T-helper 9 cell (primary cell): Measurements from ENCODE around the gene TMEM184A.
"Not testable (repeated sequence)": the region's sequence is repeated elsewhere in the genome, so short reads cannot be mapped to it uniquely, and the experiment has no call there.

Source experiments
- DNase-seq: peaks from one replicate; pipeline ENCODE4 v3.0.0-alpha.2; 2020

The TMEM184A gene

DNA sequence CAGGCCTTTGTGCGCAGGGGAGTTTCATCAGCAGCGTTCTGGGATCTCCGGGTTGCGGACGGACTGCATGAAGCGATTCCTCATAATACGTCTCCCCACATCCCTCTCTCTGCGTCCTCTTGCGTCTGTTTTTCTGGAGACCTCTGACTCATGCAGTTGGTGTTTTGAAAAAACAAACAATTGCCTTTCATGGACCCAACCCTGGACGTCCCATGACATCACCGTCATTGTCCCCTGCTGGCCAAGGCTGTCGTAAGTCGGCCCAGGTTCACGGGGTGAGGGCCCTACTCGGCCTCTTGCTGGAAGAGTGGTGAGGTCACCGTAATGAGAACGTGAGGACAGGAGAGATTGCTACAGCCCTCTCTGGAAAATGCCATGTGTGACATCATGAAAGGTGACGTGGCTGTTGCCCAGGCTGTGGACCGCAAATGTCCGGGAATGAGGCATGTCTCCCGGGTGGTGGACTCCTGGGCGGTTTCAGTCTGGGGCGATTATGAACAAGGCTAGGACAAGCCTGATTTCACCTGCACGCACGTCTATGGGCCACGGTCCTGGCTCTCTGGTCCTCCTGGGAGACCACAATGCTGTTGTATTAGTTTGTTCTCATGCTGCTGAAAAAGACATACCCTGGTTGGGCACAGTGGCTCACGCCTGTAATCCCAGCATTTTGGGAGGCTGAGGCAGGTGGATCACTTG, 35.3 kb downstream of the TMEM184A start:
- no peak for DNase-seq

GRCh38 chr7:1519322-1519922, 36.6 kb downstream of the TMEM184A start:
- DNase-seq, result not testable (repeated sequence)

DNA sequence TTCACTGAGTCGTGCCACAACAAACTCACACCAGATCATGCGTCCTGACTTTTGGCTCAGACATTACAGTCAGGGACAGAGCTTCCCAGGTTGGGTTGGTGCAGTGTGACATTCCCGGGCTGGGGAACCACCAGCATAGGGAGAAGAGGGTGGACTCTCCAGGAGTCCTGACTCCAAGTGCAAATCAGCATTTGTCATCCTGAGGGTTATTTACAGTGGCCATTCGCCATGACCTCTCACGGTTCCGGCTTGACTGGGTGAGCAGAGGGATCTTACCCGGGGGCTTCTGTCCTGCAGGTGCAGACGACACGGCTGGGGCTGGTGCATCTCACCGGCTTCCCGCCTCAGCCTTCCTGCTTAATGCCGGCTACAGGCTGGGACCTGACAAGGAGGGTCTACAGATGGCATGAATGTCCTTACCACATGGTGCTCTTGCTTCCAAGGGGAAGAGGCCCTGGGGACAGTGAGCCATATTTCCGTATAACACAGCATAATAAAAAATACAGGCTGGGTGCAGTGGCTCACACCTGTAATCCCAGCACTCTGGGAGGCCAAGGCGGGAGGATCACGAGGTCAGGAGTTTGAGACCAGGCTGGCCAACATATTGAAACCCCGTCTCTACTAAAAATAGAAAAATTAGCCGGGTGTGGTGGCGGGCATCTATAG, 39.3 kb downstream of the TMEM184A start:
- DNase-seq, result no peak

GRCh38 chr7:1515509-1515967, 40.5 kb downstream of the TMEM184A start:
- DNase-seq, result not testable (repeated sequence)

DNA sequence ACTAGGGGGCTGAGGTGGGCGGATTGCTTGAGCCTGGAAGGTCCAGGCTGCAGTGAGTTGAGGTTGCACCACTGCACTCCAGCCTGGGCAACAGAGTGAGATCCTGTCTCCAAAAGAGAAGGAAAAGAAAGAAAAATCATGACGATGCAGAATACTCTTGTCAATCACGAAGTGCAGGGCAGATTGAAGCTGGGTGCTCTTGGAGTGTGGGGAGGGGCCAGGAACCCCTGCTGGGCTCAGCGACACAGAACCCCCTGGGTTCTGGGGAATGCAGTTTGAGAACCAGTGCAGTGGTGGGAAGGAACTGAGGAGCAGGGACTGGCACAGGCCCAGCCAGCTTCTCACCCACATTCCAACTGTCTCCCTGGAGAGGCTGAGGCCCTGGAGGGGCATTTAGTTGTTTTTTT, 41.0 kb downstream of the TMEM184A start:
- no peak for DNase-seq

- no peak for DNase-seq
Observed at GRCh38 chr7:1514407-1514806, 41.6 kb downstream of the TMEM184A start.

DNA sequence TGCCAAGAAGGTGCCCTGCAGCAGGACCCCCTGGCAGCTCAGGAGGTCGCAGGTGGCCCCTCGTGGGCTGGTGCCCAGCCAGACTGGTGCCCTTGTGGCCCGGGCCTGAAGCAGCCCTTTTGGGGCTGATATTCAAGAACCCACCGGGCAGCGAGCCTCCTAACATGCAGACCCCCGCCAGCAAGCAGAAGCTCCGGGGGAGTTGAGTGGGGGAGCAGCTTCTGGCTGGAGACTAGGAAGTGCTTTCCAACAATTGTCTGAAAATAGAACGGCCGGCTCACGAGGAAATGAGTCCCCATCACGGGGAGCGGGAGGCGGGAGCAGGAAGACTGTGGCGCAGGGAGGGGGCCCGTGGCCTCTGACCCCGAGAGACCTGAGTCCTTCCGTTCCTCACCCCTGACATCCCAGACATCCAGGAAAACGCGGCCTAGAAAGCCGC, 42.3 kb downstream of the TMEM184A start:
- DNase-seq, result no peak

- DNase-seq, result no peak
Observed at GRCh38 chr7:1512781-1513656, 43.0 kb downstream of the TMEM184A start.

- DNase-seq, result no peak
Observed at GRCh38 chr7:1511444-1512422, 44.3 kb downstream of the TMEM184A start.

- no peak for DNase-seq
Observed at GRCh38 chr7:1510780-1511154, 45.2 kb downstream of the TMEM184A start.

DNA sequence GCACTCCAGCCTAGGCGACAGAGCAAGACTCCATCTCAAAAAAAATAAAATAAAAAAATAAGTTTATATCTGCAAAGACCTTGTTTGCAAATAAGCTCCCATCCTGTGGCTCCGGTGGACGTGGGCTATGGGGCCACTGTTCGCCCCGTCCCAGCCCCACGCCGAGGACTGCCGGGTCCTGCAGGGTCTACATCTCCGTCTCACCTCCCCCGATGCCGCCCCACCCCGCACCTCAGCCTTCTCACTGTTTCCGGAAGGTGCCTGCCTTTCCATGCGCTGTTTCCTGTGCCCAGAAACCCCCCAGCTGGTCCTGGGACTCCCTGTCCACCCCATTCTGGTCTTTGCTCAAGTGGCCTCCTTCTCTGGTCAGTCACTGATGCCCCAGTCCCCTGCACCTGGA, 46.8 kb downstream of the TMEM184A start:
- DNase-seq, result no peak

GRCh38 chr7:1508277-1508758, 47.7 kb downstream of the TMEM184A start:
- DNase-seq, result no peak

GRCh38 chr7:1505731-1506550, 50.1 kb downstream of the TMEM184A start:
- DNase-seq, result no peak

DNA sequence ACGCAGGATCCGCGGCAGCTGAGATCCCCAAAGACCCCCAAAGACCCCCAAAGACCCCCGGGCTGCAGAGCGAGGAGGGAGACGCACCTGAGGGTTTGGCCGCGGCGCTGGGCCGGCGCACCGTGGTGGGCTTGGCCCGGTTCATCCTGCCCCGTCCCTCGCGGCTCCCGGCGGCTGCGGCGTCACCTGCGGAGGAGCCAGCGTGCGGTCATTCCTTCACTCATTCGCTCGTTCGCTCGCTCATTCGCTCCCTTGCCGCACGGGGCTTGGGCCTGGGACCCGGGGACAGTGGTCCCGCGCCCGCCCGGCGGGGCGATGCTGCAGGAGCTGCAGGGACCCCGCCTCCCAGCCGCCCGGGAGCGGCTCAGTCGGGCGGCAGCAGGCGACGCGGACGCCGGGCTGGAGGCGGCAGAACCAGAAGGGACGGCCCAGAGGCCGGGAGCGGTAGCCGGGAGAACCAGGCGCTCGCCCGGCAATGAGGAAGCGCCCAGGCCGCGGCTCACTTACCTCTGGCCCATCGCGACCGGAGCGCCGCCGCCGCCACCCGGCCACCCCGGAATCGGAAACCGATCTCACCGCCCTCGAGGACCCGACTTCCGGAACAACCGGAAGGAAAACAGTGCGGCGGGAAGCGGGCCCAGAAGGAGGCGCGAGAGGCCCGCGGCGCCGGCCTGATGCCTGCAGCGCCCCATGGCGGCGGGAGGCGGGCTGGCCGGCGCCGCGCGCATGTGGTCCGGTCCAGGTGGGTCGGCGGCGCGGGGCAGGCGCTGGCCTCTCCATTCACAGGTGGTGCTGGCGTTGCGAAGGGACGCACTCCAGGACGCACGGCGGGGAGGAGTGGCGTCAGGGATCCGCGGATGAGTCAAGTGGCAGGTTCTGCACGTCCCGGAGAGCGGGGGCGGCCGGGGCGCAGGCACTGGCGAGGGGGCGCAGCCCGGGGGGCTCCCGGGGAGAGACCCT, 51.9 kb downstream of the TMEM184A start, which contains the start of gene INTS1:
INTS1 (minus strand) TSS at position 574 of the 960 bp plus-strand sequence; CDS start at position 145, 429 bp downstream.
- peak; percentile 86 for DNase-seq

DNA sequence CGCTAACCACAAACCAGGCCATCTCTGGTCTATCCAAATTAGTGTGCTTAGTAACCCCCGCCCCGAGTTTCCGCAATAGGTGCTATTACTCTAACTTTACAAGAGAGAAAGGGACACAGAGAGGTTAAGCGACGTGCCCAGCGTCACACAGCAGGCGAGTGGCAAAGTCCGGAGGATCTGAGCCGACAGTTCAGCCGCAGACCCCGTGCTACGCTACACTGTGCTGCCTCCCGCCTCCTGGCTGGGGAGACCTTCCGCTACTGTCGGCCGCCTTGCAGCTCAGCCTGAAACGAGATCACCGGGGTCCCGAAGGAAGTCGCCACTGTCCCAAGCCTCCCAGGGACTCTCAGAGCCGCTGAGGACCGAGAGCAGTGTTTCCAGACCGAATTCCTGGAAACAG, 52.6 kb downstream of the TMEM184A start:
- DNase-seq, result no peak

- DNase-seq, result no peak
Observed at GRCh38 chr7:1502845-1503244, 53.2 kb downstream of the TMEM184A start.

DNA sequence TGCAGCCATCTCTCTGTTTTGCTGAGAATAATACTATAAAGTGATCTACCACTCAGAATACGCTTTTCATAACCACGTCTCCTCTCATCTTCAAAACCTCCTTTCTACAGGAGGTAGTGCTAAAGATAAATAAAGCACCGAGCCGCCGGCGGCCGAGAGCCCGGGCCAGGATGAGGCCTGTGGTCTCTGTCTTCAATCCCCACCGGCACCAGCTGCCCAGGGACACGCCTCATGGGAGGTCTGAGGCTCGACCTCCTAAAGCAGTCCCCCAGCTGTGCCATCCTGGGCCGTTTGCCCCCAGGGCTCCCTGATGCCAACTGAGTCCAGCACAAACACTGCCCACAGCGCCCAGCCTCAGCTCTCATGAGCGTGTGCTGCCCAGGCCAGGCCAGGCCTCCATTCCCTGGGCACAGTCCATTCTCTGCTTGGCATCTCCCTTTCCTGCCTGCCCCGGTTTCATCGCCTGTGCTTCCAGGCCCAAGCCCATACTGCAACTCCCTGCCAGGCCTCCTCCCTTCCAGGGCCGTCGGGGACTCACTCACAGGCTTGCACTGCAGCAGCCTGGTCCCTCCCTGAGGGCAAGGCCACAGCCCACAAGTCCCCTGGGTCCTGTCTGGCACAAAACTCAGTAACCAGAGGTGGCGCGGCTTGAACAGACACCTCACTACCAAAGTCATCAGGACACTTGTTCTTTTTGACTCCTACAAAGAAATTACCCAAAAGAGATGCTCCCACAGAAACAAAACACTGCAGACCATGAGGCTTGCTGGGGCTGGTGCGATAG, 54.3 kb downstream of the TMEM184A start:
- DNase-seq, result no peak

DNA sequence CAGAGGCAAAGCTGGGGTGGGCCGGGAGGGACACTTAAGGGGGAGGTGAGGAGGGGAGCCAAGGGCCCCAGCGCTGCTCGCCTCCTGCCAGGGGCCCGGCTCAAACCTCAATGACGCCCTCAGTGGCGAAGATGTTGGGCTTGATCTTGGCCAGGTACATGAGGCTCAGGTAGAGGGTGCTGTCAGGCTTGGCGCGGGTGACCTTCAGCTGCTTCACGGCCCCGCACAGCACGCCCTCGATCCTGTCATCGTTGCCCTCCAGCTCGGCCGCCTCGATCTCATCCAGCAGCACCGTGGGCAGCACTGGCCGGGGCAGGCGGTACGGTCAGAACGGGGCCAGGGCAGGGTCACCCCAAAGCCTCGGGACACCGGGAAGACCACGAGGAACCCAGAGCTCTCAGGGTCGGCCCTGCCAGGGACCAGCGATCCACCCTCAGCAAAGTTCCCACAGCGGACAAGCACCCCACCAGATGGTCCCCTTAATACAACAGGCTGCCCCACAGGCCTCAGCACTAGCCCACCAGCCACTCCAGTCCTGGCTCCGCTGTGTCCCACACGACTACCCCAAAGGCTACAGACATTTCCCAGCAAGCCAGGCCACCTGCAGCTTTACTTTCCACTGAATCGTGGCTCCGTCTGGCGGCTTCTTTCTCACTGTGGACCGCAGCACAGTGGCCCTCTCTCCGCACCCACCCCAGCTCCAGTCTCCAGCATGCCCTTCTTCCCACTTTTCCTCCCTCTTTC, 55.8 kb downstream of the TMEM184A start:
- no peak for DNase-seq
